ENCODE measurements around the gene CHN2.

DNA sequence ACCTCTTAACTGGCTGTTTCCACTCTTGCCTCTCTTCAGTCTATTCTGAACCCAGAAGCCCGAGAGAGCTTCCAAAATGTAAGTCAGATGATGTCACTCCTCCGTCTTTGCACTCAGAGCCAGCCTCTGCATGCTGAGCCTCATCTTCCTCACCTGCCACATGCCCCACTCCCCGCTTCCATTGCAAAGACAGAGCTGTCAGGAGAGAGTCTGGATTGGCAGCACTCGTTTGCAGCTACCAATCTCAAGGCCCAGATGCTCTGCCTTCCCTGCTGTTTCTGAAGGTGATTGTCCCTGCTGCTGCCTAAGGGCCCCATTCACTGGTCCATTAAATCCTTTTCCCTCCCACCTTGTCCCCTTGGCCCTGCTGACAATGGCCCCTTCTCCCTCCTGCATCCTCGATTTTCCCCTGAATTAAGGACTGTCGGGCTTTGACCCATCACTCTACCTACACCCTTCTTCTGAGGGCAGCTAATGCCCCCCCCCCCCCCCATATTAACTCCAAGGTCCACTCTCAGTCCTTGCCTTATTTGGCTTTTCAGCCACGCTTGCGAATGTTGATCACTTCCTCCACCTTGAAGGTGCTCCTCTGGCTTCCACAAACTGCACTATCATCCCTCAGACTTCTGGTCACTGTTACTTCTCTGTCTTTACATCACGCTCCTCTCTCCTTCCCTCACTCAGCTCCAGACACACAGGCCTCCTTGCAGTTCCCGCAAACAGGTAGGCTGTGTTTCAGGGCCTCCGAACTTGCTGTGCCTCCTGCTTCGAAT lies 98.5 kb downstream of the CHN2 start:
- no peak for TF ChIP-seq EZH2phosphoT487 (IDR thresholded peaks at IDR 0.05; ENCODE audit: borderline replicate concordance)
- TF ChIP-seq, protein P1, sequence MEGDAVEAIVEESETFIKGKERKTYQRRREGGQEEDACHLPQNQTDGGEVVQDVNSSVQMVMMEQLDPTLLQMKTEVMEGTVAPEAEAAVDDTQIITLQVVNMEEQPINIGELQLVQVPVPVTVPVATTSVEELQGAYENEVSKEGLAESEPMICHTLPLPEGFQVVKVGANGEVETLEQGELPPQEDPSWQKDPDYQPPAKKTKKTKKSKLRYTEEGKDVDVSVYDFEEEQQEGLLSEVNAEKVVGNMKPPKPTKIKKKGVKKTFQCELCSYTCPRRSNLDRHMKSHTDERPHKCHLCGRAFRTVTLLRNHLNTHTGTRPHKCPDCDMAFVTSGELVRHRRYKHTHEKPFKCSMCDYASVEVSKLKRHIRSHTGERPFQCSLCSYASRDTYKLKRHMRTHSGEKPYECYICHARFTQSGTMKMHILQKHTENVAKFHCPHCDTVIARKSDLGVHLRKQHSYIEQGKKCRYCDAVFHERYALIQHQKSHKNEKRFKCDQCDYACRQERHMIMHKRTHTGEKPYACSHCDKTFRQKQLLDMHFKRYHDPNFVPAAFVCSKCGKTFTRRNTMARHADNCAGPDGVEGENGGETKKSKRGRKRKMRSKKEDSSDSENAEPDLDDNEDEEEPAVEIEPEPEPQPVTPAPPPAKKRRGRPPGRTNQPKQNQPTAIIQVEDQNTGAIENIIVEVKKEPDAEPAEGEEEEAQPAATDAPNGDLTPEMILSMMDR (IDR thresholded peaks at IDR 0.05 in 2 of 3, conservative IDR thresholded peaks at IDR 0.05 in 1 of 3; ENCODE audit: borderline replicate concordance in 1 of 3, insufficient read depth in 1 of 3, low read depth in 2 of 3, low read length in 2 of 3) = no peak
- no peak for TF ChIP-seq SP1 (IDR thresholded peaks at IDR 0.05; ENCODE audit: low read depth)
- TF ChIP-seq, protein P2, sequence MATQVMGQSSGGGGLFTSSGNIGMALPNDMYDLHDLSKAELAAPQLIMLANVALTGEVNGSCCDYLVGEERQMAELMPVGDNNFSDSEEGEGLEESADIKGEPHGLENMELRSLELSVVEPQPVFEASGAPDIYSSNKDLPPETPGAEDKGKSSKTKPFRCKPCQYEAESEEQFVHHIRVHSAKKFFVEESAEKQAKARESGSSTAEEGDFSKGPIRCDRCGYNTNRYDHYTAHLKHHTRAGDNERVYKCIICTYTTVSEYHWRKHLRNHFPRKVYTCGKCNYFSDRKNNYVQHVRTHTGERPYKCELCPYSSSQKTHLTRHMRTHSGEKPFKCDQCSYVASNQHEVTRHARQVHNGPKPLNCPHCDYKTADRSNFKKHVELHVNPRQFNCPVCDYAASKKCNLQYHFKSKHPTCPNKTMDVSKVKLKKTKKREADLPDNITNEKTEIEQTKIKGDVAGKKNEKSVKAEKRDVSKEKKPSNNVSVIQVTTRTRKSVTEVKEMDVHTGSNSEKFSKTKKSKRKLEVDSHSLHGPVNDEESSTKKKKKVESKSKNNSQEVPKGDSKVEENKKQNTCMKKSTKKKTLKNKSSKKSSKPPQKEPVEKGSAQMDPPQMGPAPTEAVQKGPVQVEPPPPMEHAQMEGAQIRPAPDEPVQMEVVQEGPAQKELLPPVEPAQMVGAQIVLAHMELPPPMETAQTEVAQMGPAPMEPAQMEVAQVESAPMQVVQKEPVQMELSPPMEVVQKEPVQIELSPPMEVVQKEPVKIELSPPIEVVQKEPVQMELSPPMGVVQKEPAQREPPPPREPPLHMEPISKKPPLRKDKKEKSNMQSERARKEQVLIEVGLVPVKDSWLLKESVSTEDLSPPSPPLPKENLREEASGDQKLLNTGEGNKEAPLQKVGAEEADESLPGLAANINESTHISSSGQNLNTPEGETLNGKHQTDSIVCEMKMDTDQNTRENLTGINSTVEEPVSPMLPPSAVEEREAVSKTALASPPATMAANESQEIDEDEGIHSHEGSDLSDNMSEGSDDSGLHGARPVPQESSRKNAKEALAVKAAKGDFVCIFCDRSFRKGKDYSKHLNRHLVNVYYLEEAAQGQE (IDR thresholded peaks at IDR 0.05; ENCODE audit: low read depth) = no peak
- TF ChIP-seq CEBPB (IDR thresholded peaks at IDR 0.05; ENCODE audit: low read depth) = no peak

Measured in HCT116 (cell line).